Measurements from ENCODE around the gene TMEM151B. TPM values are rescaled to one million over a fixed set of nuclear protein-coding genes. Genes with fewer than 3 reads are reported as not detected.

TMEM151B gene
- total and polyA plus RNA-seq, 7 donors = 0.04 to 0.07 TPM; not detected in 5

- no peaks in the 10 kb centered on the region for H3K36me3 ChIP-seq (ENCODE audit: insufficient read depth in 1 of 2, low read depth in 1 of 2)
- H3K27me3 ChIP-seq (ENCODE audit: insufficient read depth in 3 of 3, low read length in 2 of 3) = peaks cover 0 to 21% (median 13%) of the 10 kb centered on the region in 3 donors
- H3K9me3 ChIP-seq = no peaks in the 10 kb centered on the region
- intact Hi-C loops (cut with DNase I) = loop anchor here (5.0 kb wide), 2 partner anchors 40 to 70 kb away; no protein-coding TSS in a partner anchor
- no peak for ATAC-seq
- DNase-seq = peak in 1 of 2 donors; percentile 13
- 64 to 67% (median 67%) methylated on average over 10 of the region's 10 CpGs for WGBS, 3 donors
- H3K4me1 ChIP-seq = peaks cover 15% of the 10 kb centered on the region
- H3K27ac ChIP-seq = no peak overlapping the region
- TF ChIP-seq, protein P1, sequence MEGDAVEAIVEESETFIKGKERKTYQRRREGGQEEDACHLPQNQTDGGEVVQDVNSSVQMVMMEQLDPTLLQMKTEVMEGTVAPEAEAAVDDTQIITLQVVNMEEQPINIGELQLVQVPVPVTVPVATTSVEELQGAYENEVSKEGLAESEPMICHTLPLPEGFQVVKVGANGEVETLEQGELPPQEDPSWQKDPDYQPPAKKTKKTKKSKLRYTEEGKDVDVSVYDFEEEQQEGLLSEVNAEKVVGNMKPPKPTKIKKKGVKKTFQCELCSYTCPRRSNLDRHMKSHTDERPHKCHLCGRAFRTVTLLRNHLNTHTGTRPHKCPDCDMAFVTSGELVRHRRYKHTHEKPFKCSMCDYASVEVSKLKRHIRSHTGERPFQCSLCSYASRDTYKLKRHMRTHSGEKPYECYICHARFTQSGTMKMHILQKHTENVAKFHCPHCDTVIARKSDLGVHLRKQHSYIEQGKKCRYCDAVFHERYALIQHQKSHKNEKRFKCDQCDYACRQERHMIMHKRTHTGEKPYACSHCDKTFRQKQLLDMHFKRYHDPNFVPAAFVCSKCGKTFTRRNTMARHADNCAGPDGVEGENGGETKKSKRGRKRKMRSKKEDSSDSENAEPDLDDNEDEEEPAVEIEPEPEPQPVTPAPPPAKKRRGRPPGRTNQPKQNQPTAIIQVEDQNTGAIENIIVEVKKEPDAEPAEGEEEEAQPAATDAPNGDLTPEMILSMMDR (IDR thresholded peaks at IDR 0.05) = no peak
- no peak overlapping the region for H3K4me3 ChIP-seq
Observed at GRCh38 chr6:44267252-44267651, 3.0 kb upstream of the TMEM151B start.

DNA sequence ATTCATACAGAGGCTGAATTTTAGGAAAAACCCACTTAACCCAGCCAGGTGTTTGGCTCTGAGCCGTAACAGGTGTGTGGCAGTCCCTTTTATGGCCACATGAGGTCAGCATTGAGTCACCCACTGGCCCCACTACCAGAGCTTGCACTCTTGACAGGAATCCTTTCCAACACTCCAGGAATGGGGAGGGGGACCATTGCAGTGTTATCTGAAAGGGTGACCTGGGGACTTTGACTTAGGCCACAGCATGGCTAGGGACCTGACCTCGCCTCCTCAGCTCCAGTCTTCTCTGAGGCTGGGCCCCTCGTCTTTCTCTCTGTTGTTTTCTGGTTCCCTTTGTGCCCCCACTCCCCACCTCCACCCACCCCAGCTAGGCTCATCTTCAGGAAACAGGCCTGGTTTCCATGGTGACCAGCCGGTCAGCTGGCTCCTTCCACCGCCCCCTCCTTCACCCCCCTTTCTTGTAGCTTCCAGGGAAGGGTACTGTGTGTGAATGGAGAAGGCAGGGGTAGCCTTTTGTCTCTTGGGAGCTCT lies 2.1 kb upstream of the TMEM151B start:
- peak; percentile 26 to 40 (median 34) for ATAC-seq
- intact Hi-C loops (cut with DNase I) = loop anchor here (1.0 to 5.0 kb wide), 3 partner anchors 39 to 70 kb away; no protein-coding TSS in a partner anchor
- Histone ChIP-seq H3K4me3 (no peak overlapping the region), H3K27ac (no peak overlapping the region), H3K4me1 (peaks cover 15% of the 10 kb centered on the region), H3K36me3 (ENCODE audit: insufficient read depth in 1 of 2, low read depth in 1 of 2) (no peaks in the 10 kb centered on the region), H3K9me3 (no peaks in the 10 kb centered on the region), H3K27me3 (ENCODE audit: insufficient read depth in 3 of 3, low read length in 2 of 3) (peaks cover 0 to 21% (median 13%) of the 10 kb centered on the region in 3 donors)
- TF ChIP-seq, protein P1 (IDR thresholded peaks at IDR 0.05) = peak; percentile 83
- DNase-seq = peak in 1 of 2 donors; percentile 55
- WGBS, 3 donors = 41 to 50% (median 46%) methylated on average over 5 of the region's 5 CpGs

- TF ChIP-seq, protein P1 (IDR thresholded peaks at IDR 0.05) = no peak
- intact Hi-C loops (cut with DNase I) = loop anchor here (5.0 kb wide), 2 partner anchors 38 to 68 kb away; no protein-coding TSS in a partner anchor
- 65 to 88% (median 85%) methylated on average over 1 of the region's 1 CpG for WGBS, 3 donors
- no peak overlapping the region for H3K4me3 ChIP-seq
- no peaks in the 10 kb centered on the region for H3K9me3 ChIP-seq
- no peak overlapping the region for H3K27ac ChIP-seq
- ATAC-seq (no peak), DNase-seq (peak in 1 of 2 donors; percentile 15)
- H3K36me3 ChIP-seq (ENCODE audit: insufficient read depth in 1 of 2, low read depth in 1 of 2) = no peaks in the 10 kb centered on the region
- H3K27me3 ChIP-seq (ENCODE audit: insufficient read depth in 3 of 3, low read length in 2 of 3) = peaks cover 0 to 23% (median 13%) of the 10 kb centered on the region in 3 donors
- peaks cover 6% of the 10 kb centered on the region for H3K4me1 ChIP-seq
Observed at GRCh38 chr6:44269178-44269920, 901 bp upstream of the TMEM151B start.

DNA sequence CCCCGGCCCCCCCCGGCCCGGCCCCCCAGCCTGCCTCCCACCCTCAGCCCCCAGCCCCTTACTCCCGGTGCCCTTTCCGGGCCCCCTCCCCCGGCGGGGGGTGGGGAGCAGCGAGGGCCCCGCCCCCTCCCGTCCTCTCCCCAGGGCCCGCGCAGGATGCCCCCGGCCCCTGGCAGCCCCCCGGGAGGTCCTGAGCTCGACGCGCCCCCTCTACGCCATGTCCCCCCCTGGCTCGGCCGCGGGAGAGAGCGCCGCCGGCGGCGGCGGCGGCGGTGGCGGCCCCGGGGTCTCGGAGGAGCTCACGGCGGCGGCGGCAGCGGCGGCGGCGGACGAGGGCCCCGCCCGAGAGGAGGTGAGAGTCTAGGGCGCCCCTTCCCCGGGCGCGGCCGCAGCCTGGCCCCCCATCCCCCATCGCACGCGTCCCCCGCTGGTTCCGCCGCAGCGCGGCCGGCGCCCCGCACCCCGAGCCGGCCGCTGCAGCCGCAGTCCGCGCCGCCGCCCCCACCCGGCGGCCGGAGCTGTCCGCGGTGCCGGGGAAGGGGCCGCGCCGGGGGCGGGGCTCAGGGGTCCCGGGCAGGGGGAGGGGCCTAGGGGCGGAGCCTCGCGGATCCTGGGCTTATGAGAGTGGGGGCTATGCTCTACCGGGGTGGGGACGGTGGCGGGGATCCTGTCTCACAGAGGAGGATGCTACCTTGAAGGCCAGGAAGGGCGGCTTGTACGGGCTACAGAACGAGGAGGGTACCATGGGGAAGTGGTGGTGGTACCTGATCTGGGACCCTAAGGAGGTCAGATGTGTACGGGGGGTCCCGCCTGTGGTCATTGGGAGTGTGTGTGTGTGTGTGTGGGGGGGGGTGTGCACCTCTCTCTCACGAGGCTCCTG lies 516 bp downstream of the TMEM151B start:
- DNase-seq = peak in 1 of 2 donors; percentile 42
- peak overlapping the region; percentile 44 for H3K4me3 ChIP-seq
- TF ChIP-seq, protein P1 (IDR thresholded peaks at IDR 0.05) = no peak
- no peak overlapping the region for H3K27ac ChIP-seq
- 2 to 9% (median 2%) methylated on average over 16 to 83 of the region's 90 CpGs for WGBS, 3 donors
- no peaks in the 10 kb centered on the region for H3K9me3 ChIP-seq
- intact Hi-C loops (cut with DNase I) = no loop called here
- peaks cover 0 to 33% (median 15%) of the 10 kb centered on the region in 3 donors for H3K27me3 ChIP-seq (ENCODE audit: insufficient read depth in 3 of 3, low read length in 2 of 3)
- ATAC-seq = no peak
- no peaks in the 10 kb centered on the region for H3K36me3 ChIP-seq (ENCODE audit: insufficient read depth in 1 of 2, low read depth in 1 of 2)
- no peaks in the 10 kb centered on the region for H3K4me1 ChIP-seq
